CD4-positive, alpha-beta T cell (primary cell): ENCODE results near the gene U2AF2. TPM values are rescaled to one million over a fixed set of nuclear protein-coding genes. Genes with fewer than 3 reads are reported as not detected.
A peak's percentile ranks its signal among the peaks of the same experiment; 100 is the strongest.

Experiments used
- ATAC-seq: fragments of 200-7000 bp; cut with Tn5 transposase; one replicate; pipeline ENCODE4 v1.10.0; 2022; ENCODE audit warnings: mild to moderate bottlenecking; ENCODE audit not compliant: poor library complexity
- CTCF ChIA-PET: fragments of 350-600 bp; sonication (Branson Sonifier 250); formaldehyde crosslinking; loops from one replicate; lab custom pipeline; 2021; ENCODE audit warnings: antibody characterized with exemption, inconsistent platforms; lab: Charles Lee
- POLR2A ChIA-PET: fragments of 350-600 bp; sonication (Branson Sonifier 250); formaldehyde crosslinking; loops from one replicate; lab custom pipeline; 2021; ENCODE audit warnings: antibody characterized with exemption, inconsistent platforms; lab: Charles Lee
- DNase-seq, 14 experiments: peaks; one replicate each; pipeline ENCODE4 v3.0.0-alpha.2; 2013 to 2020; ENCODE audit warnings: mixed read lengths in 2 of 14
- H3K27ac ChIP-seq, 2 donors: one replicate each; pipeline versions ENCODE4 v1.5.1 to v1.7.0; 2013; ENCODE audit warnings: low read length in 2 of 2, low read depth in 1 of 2, mild to moderate bottlenecking in 1 of 2
- H3K27me3 ChIP-seq, 2 experiments: 1 replicate in 1 of 2; 2 replicates in 1 of 2; pipeline versions ENCODE4 v1.6.1 to v1.7.0; 2013; ENCODE audit warnings: low read length in 2 of 2, control low read depth in 1 of 2, mild to moderate bottlenecking in 1 of 2, moderate library complexity in 1 of 2; ENCODE audit not compliant: insufficient read depth in 2 of 2, control insufficient read depth in 1 of 2
- H3K36me3 ChIP-seq: one replicate; pipeline ENCODE4 v1.6.1; 2013; ENCODE audit warnings: low read length, control low read depth; ENCODE audit not compliant: insufficient read depth
- H3K4me1 ChIP-seq: one replicate; pipeline ENCODE4 v1.6.1; 2013; ENCODE audit warnings: low read length, control low read depth; ENCODE audit not compliant: insufficient read depth
- H3K4me3 ChIP-seq: one replicate; pipeline ENCODE4 v1.5.1; 2013; ENCODE audit warnings: mild to moderate bottlenecking, low read length, moderate library complexity
- H3K9me3 ChIP-seq, 2 experiments: 1 replicate in 1 of 2; 2 replicates in 1 of 2; pipeline versions ENCODE4 v1.6.1 to v1.7.0; 2013; ENCODE audit warnings: low read length in 2 of 2, mild to moderate bottlenecking in 2 of 2, control low read depth in 1 of 2, moderate library complexity in 1 of 2; ENCODE audit not compliant: control insufficient read depth in 1 of 2, insufficient read depth in 1 of 2
- H3K27ac Mint-ChIP-seq: one replicate; pipeline ENCODE4 v1.8.0; 2020; ENCODE audit warnings: mixed read lengths
- H3K27me3 Mint-ChIP-seq: one replicate; pipeline ENCODE4 v1.8.0; 2021; ENCODE audit warnings: mixed read lengths
- H3K36me3 Mint-ChIP-seq: one replicate; pipeline ENCODE4 v1.8.0; 2021; ENCODE audit warnings: low read depth, mixed read lengths
- H3K4me1 Mint-ChIP-seq: one replicate; pipeline ENCODE4 v1.8.0; 2021; ENCODE audit warnings: low read depth, mixed read lengths
- H3K4me3 Mint-ChIP-seq: one replicate; pipeline ENCODE4 v1.8.0; 2020; ENCODE audit warnings: mild to moderate bottlenecking, mixed read lengths
- H3K9me3 Mint-ChIP-seq: one replicate; pipeline ENCODE4 v1.8.0; 2020; ENCODE audit warnings: mixed read lengths
- intact Hi-C, 2 experiments: fragments of 100-400 bp; cut with DNase I in 1 of 2; cut with micrococcal nuclease in 1 of 2; formaldehyde crosslinking; loops; one replicate each; pipeline versions ENCODE4 v1.15.1 to v1.9.0; 2023 to 2025; cut with DNase I, micrococcal nuclease
- total RNA-seq, 174 experiments: library from RNA in 2 of 174; stranded (reverse) in 2 of 174; gene quantifications; one replicate each; pipeline ENCODE4 v1.2.3 and lab custom pipeline; 2021 to 2026
- TF ChIP-seq, protein P1 (sequence below): fragments of 200-600 bp; IDR thresholded peaks from one replicate; pipeline ENCODE4 v1.8.0; 2022; ENCODE audit warnings: antibody characterized with exemption, mild to moderate bottlenecking

The U2AF2 gene
- total RNA-seq, 2 experiments from 2014 or later: 209 to 212 TPM

DNA sequence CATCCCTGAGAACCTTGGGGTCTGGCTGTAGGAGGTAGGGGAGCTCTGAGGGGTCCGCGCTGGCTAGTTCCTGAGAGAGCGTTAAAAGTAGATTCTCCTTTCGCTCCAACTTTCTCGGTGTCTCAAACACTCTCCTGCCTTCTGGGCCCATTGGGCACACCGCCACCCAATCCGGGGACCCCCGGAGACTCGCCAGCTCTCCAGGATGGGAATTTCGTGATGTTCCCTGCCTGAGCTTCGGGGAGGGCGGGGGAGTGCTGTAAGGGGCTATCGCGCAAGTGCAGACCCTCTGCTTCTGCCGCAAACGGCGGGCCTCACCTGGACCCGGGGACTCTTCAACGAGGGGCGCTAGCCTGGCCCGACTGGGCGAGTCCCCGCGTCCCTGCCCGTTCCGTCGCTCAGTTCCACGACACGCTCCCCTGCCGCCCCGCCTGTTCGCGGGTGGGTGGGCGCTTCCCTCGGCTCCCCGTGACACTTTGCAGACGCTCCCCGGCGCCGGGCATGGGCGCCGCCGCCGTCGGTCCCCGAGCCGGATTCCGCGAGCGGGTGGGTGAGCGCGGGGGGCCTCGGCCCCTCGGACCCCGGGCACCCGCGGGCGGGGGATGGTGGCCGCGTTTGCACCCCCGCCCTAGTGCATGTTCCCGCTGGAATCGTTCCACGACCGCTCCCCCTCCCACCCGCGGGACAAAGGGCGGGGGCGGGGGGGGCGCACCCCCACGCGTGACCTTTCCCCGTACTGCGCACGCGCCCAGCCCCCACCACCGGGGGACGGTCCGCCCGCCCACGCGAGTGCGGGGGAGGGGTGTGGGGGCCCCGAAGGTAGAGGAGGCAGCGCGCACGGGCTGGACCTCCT is 6.9 kb upstream of the U2AF2 start, which contains the start of gene CCDC106:
CCDC106 (plus strand) TSS at position 481 of the 853 bp plus-strand sequence. CDS start 835 bp downstream, outside the sequence.
- Histone ChIP-seq H3K4me1 (peaks cover 50% of the 10 kb centered on the region), H3K9me3 (no peaks in the 10 kb centered on the region), H3K4me3 (peak within 1 kb of the TSS; percentile 59), H3K27ac (peak within 1 kb of the TSS in 1 of 2 donors; percentile 35), H3K27me3 (no peaks in the 10 kb centered on the region), H3K36me3 (peaks cover 12% of the 10 kb centered on the region)
- POLR2A ChIA-PET: interaction anchor here (1.0 to 2.0 kb wide), 4 partner anchors 12 to 186 kb away, joined by 3 to 14 read pairs (median 6); partner anchors contain the start of gene ISOC2
- ATAC-seq: peak; percentile 19
- Mint-ChIP-seq H3K27me3 (no peaks in the 10 kb centered on the region), H3K36me3 (peaks cover 9% of the 10 kb centered on the region), H3K4me3 (peak within 1 kb of the TSS; percentile 88), H3K9me3 (no peaks in the 10 kb centered on the region), H3K27ac (peak within 1 kb of the TSS; percentile 63), H3K4me1 (peaks cover 40% of the 10 kb centered on the region)
- peak in 9 of 14 experiments; percentile 33 to 71 (median 43) for DNase-seq
- CTCF ChIA-PET: interaction anchor here (0.6 to 2.5 kb wide), 3 partner anchors 15 to 42 kb away, joined by 3 to 12 read pairs (median 4); partner anchors contain the start of gene ZNF865
- TF ChIP-seq, protein P1, sequence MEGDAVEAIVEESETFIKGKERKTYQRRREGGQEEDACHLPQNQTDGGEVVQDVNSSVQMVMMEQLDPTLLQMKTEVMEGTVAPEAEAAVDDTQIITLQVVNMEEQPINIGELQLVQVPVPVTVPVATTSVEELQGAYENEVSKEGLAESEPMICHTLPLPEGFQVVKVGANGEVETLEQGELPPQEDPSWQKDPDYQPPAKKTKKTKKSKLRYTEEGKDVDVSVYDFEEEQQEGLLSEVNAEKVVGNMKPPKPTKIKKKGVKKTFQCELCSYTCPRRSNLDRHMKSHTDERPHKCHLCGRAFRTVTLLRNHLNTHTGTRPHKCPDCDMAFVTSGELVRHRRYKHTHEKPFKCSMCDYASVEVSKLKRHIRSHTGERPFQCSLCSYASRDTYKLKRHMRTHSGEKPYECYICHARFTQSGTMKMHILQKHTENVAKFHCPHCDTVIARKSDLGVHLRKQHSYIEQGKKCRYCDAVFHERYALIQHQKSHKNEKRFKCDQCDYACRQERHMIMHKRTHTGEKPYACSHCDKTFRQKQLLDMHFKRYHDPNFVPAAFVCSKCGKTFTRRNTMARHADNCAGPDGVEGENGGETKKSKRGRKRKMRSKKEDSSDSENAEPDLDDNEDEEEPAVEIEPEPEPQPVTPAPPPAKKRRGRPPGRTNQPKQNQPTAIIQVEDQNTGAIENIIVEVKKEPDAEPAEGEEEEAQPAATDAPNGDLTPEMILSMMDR: no peak
- intact Hi-C loops: loop anchor here in 1 of 2 experiments (5.0 kb wide), 1 partner anchor 34 kb away; no protein-coding TSS in a partner anchor

DNA sequence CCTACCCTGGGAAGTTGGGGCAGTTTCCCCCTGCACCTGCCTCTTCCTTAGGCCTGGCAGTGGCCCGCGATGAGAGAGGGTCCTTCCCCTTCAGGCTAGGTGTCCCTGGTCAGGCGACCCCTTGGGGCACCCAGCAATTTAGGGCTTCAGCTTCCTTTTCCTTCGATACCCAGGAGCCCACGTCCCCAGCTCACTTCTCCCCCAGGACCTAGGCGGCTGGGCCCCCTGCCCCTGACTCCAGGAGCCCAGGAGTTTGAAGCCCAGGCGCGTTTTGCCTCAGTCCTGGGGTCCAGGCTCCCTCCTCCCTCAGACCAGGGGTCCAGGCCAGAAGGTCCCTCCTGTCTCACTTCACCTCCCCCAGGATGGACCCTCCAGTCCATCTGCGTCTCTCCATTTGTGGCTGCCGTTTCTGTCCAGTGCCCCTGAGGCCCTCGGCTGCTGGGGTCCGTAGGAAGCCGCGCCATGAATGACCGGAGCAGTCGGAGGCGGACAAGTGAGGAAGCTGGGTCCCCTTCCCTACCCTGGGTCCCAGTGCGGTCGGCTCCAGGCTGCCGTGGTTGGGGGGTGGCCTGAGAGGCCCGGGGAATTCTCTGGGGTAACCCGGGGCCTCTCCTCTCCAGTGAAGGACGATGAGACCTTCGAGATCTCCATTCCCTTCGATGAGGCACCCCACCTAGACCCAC is 6.1 kb upstream of the U2AF2 start:
- ChIA-PET CTCF (interaction anchor here (1.8 to 2.5 kb wide), 2 partner anchors 16 to 43 kb away, joined by 4 to 12 read pairs; partner anchors contain the start of gene ZNF865), POLR2A (interaction anchor here (0.9 to 2.0 kb wide), 2 partner anchors 9 to 15 kb away, joined by 3 to 14 read pairs; no protein-coding TSS in a partner anchor)
- ATAC-seq (no peak), DNase-seq (no peak)
- Histone ChIP-seq H3K4me1 (peaks cover 49% of the 10 kb centered on the region), H3K27ac (no peak overlapping the region), H3K27me3 (no peaks in the 10 kb centered on the region), H3K9me3 (no peaks in the 10 kb centered on the region), H3K4me3 (peak overlapping the region; percentile 59), H3K36me3 (peaks cover 12% of the 10 kb centered on the region)
- Mint-ChIP-seq H3K27ac (no peak overlapping the region), H3K36me3 (peaks cover 11% of the 10 kb centered on the region), H3K4me3 (peak overlapping the region; percentile 76), H3K9me3 (no peaks in the 10 kb centered on the region), H3K4me1 (peaks cover 34% of the 10 kb centered on the region), H3K27me3 (no peaks in the 10 kb centered on the region)
- intact Hi-C loops: loop anchor here in 1 of 2 experiments (5.0 kb wide), 1 partner anchor 34 kb away; no protein-coding TSS in a partner anchor
- TF ChIP-seq, protein P1: no peak
